Measurements from ENCODE around the gene SERPINE1.
A peak's percentile ranks its signal among the peaks of the same experiment; 100 is the strongest.

The SERPINE1 gene

GRCh38 chr7:101126651-101127459, at the start of gene SERPINE1:
SERPINE1 (plus strand) TSS chr7:101127104; CDS start chr7:101128394, 1,290 bp downstream.
- Histone ChIP-seq H3K79me2 (ENCODE audit: insufficient read depth, low read length) (no peaks in the 10 kb centered on the region), H3K36me3 (ENCODE audit: low read length) (no peaks in the 10 kb centered on the region), H3K27me3 (ENCODE audit: low read length) (no peaks in the 10 kb centered on the region), H3K4me2 (ENCODE audit: low read depth, low read length, poor library complexity, severe bottlenecking) (peak within 1 kb of the TSS; percentile 12), H3K9me3 (ENCODE audit: insufficient read depth, low read length) (no peaks in the 10 kb centered on the region), H3K4me3 (ENCODE audit: insufficient read depth, low read length, poor library complexity, severe bottlenecking) (no peak within 1 kb of the TSS), H3K27ac (ENCODE audit: low read depth, low read length) (no peak within 1 kb of the TSS), H3K9ac (ENCODE audit: low read length) (no peak within 1 kb of the TSS), H3F3A (ENCODE audit: insufficient read depth) (no peaks in the 10 kb centered on the region), H4K20me1 (ENCODE audit: low read depth, low read length) (no peaks in the 10 kb centered on the region), H3K9me2 (replicated peaks; ENCODE audit: insufficient read depth, low read length) (no peaks in the 10 kb centered on the region), H2AFZ (ENCODE audit: low read depth, low read length, severe bottlenecking) (no peak within 1 kb of the TSS)
- TF ChIP-seq CTCF (IDR thresholded peaks at IDR 0.05; ENCODE audit: insufficient read depth, low read length, poor library complexity, severe bottlenecking) (peak; percentile 20), EZH2phosphoT487 (conservative IDR thresholded peaks at IDR 0.05; ENCODE audit: low read length) (no peak)

- Histone ChIP-seq H3K4me2 (ENCODE audit: low read depth, low read length, poor library complexity, severe bottlenecking) (no peak overlapping the region), H3K9me3 (ENCODE audit: insufficient read depth, low read length) (no peaks in the 10 kb centered on the region), H3K27ac (ENCODE audit: low read depth, low read length) (no peak overlapping the region), H3K9me2 (replicated peaks; ENCODE audit: insufficient read depth, low read length) (no peaks in the 10 kb centered on the region), H2AFZ (ENCODE audit: low read depth, low read length, severe bottlenecking) (no peak overlapping the region), H3K36me3 (ENCODE audit: low read length) (no peaks in the 10 kb centered on the region), H3K27me3 (ENCODE audit: low read length) (no peaks in the 10 kb centered on the region), H3K9ac (ENCODE audit: low read length) (no peak overlapping the region), H3K4me3 (ENCODE audit: insufficient read depth, low read length, poor library complexity, severe bottlenecking) (no peak overlapping the region), H3K79me2 (ENCODE audit: insufficient read depth, low read length) (no peaks in the 10 kb centered on the region), H3F3A (ENCODE audit: insufficient read depth) (no peaks in the 10 kb centered on the region; the same call in 1 of the 2 replicates), H4K20me1 (ENCODE audit: low read depth, low read length) (no peaks in the 10 kb centered on the region)
- TF ChIP-seq EZH2phosphoT487 (conservative IDR thresholded peaks at IDR 0.05; ENCODE audit: low read length) (no peak), CTCF (IDR thresholded peaks at IDR 0.05; ENCODE audit: insufficient read depth, low read length, poor library complexity, severe bottlenecking) (peak; percentile 99)
Measured at GRCh38 chr7:101077303-101078086, 49.4 kb upstream of the SERPINE1 start.

GRCh38 chr7:101081432-101081831, 45.5 kb upstream of the SERPINE1 start:
- no peaks in the 10 kb centered on the region for H3K9me2 ChIP-seq (replicated peaks; ENCODE audit: insufficient read depth, low read length)
- H3K4me3 ChIP-seq (ENCODE audit: insufficient read depth, low read length, poor library complexity, severe bottlenecking) = no peak overlapping the region
- H3K4me2 ChIP-seq (ENCODE audit: low read depth, low read length, poor library complexity, severe bottlenecking) = no peak overlapping the region
- TF ChIP-seq CTCF (IDR thresholded peaks at IDR 0.05; ENCODE audit: insufficient read depth, low read length, poor library complexity, severe bottlenecking) (no peak), EZH2phosphoT487 (conservative IDR thresholded peaks at IDR 0.05; ENCODE audit: low read length) (no peak)
- no peak overlapping the region for H3K9ac ChIP-seq (ENCODE audit: low read length)
- H3K79me2 ChIP-seq (ENCODE audit: insufficient read depth, low read length) = peaks cover 10% of the 10 kb centered on the region
- no peak overlapping the region for H3K27ac ChIP-seq (ENCODE audit: low read depth, low read length)
- no peaks in the 10 kb centered on the region for H4K20me1 ChIP-seq (ENCODE audit: low read depth, low read length)
- no peaks in the 10 kb centered on the region for H3K27me3 ChIP-seq (ENCODE audit: low read length)
- no peaks in the 10 kb centered on the region for H3K36me3 ChIP-seq (ENCODE audit: low read length)
- H2AFZ ChIP-seq (ENCODE audit: low read depth, low read length, severe bottlenecking) = no peak overlapping the region
- H3F3A ChIP-seq (ENCODE audit: insufficient read depth) = no peaks in the 10 kb centered on the region; the same call in 1 of the 2 replicates
- no peaks in the 10 kb centered on the region for H3K9me3 ChIP-seq (ENCODE audit: insufficient read depth, low read length)

Measured in SU-DHL-6 (cell line).